ENCODE data around the gene CCDC68.

Gene CCDC68

DNA sequence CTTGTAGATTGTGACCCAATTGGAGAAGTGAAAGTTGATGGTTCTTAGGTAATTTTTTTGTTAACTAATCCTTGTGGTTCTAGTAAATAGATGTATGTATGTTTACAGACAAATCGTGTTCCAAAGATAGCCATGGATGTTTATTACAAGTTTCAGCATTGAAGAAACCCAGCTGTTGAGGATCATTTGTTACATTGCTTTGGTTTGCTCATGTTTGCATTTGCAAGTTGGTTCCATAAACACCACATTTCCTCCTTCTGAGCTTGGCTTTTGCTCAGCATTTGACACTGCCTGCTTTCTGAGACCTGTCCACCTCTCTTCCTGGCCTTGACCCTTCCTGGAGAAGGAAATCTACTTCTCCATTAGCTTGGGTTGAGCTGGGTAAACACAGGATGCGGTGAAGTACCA lies 1.8 kb upstream of the CCDC68 start:
- no peak for DNase-seq (ENCODE audit: low read depth)

DNA sequence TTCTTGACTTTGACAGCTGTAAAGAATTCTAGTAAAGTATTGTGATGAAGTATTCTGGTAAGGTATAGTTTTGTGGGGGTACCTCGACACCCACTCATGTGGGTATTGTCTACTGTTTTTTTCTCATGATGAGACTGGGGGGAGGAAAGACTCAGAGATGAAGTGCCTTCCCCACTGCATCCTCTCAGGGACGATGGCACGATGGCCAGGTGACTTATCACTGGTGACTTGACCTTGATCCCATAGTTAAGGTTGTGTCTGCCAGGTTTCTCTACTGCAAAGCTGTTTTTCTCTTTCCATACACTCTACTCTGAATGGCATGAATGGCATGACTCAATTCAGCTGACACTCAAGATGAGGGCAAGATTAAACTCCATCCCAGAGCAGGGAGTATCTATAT lies 936 bp upstream of the CCDC68 start:
- no peak for DNase-seq (ENCODE audit: low read depth)

DNA sequence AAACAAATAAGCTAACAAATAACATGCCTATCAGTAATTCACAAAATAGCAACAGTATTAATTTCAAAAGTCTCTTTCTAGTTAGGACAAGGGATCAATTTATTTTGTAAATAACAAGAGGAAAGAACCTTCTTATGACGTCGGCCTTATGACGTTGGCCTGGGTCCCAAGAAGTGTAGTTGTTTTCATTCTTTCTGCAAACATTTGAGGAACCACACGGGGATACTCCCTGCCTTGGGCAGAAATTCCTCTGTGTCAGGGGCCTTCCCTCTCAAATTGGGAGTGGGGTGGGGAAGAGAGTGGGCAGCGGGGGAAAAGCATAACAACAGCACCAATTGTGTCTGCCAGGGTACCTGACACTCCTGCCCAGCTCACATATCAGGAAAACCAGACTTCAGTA lies 1.3 kb downstream of the CCDC68 start:
- no peak for DNase-seq (ENCODE audit: low read depth)

DNA sequence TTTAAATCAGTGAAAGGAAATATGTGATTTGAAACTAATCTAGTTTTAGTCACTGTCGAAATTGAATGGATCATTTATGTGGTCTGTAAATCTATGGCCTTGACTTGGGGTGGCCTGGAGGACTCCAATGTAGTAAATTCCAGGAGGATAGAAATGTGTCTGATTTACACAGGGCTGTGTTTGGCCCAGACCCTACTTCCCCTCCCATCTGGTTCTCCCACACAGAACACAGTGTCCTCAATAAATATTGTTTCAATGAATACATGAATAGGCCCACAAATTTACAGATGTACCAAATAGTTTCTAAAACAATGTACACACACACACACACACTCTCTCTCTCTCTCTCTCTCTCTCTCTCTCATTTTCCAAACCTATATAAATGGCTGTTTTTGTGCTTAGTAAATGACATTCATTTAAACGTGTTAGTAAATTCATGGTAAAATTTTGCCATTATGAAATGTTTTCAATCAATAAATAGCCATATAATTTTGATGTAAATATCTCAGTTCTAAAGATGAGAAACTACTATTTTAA lies 1.9 kb downstream of the CCDC68 start:
- DNase-seq (ENCODE audit: low read depth) = no peak

DNA sequence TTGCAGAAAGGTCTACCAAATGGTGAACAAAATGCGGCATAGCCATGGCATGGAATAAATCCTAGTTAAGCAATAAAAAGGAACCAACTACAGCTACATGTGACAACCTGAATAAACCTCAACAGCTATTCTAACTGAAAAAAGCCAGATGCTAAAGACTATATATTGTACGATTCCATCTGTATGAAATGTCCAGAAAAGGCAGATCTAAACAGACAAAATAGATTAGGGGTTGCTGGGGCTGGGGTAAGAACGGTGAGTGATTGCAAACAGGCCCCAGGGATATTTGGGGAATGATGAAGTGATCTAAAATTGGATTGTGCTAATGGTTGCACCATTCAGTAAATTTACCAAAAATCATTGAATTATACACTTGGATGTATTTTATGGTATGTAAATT lies 2.8 kb downstream of the CCDC68 start:
- DNase-seq (ENCODE audit: low read depth) = no peak

DNA sequence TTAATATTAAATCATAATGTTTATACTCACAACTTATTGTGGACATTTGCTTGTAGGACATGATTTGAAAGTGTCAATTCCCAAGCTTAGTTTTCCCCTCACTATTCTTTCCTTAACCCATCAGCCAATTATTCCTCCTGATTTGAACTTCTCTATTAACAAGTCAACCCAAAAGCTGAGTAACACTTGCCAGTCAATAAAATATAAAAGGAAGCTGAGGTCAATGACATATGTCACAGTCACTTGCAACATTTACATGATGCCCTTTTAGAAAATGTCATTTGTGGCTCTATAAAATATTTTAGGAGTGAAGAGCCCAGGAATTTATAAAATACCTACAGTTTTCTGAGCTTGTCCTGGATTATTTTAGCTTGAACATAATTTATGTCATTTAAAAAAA lies 7.2 kb downstream of the CCDC68 start:
- DNase-seq (ENCODE audit: low read depth) = no peak

DNA sequence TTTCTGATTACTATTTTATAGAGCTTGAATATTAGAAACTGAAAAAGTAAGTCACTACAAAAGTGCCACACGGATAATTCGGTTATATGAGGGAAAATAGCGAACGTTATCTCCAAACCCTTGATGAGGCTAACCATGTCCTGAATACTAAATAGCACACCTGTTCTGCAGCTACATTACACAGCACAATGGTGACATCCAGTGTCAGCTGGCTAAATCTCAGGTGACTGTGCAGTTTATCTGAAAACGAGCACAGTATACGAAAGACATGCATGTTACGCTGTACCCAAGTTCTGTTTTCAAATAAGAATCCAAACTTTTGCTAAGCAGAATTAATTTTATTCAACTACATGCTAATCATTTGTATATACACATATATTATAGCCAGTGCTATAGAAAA lies 9.0 kb downstream of the CCDC68 start:
- no peak for DNase-seq (ENCODE audit: low read depth)

DNA sequence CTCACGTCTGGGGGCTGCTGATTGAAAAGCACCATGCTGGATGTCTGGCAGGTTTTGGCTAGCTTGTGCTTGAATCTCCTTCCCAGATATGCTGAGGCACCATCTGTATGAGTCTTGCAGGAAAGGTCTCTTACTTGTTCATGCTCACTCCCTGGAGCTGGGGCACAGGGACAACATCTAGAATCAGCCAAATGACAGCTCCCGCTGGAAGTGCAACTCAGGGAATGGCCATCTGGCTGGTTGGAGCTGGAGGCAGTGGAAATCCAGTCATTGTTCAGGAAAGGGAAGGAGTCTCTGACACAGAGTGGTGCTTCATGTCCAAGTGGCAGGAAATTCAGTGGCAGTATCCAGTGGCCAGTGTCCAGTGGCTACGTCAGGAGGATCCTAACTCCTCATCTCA lies 9.7 kb downstream of the CCDC68 start:
- DNase-seq (ENCODE audit: low read depth) = no peak

DNA sequence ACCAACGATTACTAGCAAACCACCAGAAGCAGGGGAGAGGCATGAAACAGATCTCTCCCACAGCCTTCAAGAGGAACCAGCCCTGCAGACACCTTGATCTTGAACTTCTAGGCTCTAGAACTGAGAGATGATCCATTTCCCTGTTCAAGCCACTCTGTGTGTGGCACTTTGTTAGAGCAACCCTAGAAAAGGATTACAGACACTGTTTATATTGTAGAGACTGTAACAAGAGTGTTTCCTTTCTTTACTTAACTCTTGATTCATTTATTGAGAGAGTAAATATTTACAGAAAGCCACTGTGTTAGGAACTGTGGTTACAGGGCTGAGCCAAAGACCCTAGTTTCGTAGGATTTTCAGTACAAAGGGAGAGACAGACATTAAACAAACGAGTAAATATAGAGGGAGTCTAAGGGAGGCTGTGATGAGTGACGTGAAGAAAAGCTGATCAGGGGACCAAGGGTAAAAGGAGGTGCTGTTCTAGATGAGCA lies 10.9 kb downstream of the CCDC68 start:
- no peak for DNase-seq (ENCODE audit: low read depth)

DNA sequence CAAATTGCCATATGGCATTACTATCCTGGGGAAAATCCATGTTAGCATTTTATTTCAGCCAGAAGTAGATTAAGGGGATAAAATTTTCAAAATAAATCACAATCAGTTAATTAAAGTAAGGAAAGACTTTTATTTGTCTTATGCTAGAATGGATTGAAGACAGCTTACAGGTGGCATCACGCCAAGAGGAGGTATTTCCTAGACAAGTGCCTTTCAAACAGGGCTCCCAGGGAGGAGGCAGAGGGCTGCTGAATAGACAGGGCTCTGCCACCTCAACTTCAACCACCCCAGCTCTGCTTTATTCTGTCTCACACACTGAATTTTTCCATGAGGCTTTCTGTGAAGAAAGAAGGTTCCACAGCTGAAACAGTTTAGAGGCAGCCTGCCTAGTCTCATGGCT lies 12.2 kb downstream of the CCDC68 start:
- no peak for DNase-seq (ENCODE audit: low read depth)

DNA sequence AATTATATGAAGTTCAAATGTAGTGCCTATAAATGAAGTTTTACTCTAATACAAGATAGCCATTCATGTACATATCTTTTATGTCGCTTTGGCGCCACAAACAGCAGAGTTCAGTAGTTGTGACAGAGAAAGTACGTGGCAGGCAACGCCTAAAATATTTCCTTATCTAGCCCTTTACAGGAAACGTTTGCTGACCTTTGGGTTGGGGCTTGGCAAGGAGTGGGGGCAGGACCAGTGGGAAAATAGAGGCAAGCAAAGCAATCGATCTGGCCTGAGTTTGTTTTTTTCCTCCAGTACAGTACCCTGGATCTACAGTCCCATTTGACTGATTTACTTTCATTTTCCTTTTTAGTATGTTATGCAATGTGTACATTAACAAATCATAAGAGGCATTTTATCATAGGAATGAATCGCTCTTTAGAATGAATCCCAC lies 13.1 kb downstream of the CCDC68 start:
- no peak for DNase-seq (ENCODE audit: low read depth)

DNA sequence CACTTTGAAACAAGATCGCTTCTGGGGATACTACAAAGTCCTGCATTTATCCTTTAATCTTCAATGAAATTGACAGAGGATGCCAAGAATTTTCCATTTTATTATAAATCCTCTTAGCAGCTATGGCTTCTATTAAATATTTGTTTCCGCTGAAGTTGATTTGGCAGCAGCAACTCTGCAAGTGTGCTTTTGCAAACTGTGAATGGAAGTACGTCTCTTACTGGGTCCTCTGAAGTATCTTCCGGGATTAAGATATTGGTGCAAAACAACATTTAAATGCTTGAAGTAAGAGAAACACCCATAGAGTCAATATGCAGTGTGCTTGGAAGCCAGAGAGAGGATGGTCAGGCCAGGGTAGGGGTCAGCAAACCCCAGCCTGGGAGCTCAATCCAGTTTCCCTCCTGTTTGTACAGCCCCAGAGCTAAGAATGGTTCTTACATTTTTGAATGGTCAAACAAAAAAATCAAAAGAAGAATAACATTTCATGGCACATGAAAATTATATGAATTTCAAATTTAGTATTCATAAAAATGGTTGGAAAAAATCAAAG lies 13.6 kb downstream of the CCDC68 start:
- no peak for DNase-seq (ENCODE audit: low read depth)

DNA sequence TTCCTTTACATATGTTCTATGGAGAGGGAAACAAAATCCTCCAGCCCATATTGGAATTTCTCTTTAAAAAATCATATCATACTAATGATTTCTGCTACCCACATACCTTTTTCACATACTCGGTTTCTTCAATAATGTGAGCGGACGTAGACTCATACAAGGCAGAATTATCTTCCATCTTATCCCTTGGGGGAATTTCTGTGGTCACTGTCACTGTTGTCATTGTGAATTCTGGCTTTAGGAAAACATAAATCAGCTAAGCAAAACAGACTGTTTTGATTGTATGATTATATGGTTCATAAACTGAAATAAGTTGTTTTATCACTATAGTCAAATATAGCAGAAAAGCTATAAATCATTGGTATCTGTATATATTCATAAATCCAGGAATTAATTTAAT lies 16.7 kb downstream of the CCDC68 start:
- no peak for DNase-seq (ENCODE audit: low read depth)

DNA sequence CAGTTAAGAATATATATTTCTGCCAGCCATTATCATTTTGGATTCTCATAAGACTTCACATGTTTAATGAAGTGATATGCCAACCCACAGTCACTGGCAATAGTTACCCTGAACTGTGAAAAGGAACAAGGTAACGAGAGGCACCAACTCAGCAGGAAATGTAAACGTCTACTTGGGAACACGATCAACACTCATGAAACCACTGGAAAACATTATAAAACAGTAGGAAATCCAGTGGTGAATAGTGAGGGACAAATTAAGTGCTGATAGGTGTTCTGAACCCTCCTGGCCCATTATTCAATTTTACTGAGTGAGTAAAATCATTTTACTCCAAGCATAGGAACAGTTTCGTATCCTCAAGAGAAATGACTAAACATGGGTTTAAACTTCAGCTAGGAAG lies 17.1 kb downstream of the CCDC68 start:
- no peak for DNase-seq (ENCODE audit: low read depth)

DNA sequence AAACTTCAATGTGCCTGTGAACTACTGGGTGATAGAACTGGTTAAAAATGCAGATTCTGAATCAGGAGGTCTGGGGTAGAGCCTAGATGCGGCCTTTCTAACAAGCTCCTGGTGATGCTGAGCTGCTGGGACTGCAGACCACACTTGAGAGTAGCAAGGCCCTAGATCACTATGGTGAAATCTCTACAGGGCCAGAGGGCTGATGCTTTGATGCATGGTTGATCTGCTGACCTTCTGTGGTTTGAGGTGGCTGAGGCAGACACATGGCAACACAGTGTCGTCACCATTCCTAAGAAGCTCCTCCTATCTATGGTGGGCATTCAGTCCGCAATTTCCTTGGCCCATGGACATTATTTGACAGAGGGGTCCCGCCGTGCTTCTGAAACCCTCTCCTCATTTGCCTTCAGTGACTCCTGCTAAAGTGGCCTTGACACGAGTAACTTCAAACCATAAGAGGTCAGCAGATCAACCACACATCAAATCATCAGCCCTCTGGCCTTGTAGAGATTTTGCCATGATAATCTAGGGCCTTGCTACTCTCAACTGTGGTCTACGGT lies 19.8 kb downstream of the CCDC68 start:
- DNase-seq (ENCODE audit: low read depth) = no peak

DNA sequence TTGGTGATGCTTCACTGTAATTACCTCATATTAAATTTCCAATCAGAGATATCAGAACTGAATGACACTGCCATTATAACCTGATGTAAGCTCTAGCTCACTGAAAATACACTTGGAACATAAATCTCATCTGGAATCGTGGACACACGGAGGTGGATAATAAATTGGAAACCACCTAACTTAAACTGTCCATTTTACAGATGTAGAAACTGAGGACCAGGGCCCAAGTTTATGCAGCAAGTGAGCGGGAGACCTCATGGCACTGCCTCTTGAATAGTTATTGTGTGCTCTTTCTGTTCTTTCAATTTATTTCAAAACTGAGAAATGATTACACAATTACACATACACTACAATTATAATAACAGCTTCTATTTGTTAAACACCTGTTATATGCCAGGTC lies 20.8 kb downstream of the CCDC68 start:
- no peak for DNase-seq (ENCODE audit: low read depth)

DNA sequence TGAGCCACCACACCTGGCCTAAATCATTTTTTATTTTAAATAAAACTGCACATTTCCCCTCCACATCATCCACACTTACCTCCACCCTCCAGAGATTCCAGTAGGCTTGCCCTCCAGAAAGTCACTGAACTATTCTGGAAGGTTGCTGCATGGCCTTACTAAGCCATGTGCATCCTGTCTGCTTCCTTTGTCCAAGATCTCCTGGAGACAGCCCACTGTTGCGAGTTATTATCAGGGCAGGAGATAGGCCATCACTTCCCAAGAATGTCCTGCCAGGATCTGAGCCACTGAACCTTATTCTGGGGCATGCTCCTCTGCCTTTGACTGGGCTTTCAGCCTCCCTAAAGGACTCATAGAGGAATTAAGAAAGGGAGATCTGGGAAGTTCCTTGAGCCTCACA lies 26.8 kb downstream of the CCDC68 start:
- no peak for DNase-seq (ENCODE audit: low read depth)

DNA sequence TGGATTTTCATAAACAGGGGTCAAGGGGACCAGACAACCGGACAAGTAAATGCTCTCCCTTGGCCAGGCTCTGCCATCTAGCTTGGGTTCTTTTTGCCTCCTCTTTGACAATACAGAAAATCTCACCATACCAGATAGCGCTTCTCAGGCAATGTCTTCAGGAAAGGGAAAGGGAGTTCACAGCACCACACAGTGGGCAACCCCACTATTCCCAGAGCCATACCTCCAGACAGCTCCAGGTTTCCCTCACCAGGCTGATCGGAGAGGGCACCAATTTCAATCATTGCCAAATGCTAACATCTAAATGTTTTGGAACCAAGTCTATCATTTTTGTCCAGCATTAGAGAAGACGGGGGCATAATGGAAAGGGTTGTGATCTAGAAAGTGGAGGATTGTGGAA lies 28.1 kb downstream of the CCDC68 start:
- no peak for DNase-seq (ENCODE audit: low read depth)

DNA sequence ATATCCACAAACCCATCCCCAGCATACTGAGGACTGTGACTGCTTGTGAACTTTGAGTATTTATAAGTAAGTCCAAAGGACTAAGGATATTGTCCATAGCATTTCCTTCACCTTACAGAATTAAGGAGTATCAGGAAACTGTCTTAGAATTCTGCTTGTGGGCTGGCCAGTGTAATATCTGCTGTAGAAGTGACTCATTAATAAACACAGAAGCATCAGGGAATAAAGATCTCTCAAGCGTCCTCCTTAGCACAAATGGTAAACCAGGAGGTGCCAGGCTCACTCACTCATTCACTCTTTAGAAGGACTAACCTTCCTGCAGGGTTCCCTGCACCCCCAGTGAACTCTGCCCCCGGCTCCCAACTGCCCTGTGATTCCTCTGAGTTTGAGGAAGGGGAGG lies 31.0 kb downstream of the CCDC68 start:
- DNase-seq (ENCODE audit: low read depth) = no peak

DNA sequence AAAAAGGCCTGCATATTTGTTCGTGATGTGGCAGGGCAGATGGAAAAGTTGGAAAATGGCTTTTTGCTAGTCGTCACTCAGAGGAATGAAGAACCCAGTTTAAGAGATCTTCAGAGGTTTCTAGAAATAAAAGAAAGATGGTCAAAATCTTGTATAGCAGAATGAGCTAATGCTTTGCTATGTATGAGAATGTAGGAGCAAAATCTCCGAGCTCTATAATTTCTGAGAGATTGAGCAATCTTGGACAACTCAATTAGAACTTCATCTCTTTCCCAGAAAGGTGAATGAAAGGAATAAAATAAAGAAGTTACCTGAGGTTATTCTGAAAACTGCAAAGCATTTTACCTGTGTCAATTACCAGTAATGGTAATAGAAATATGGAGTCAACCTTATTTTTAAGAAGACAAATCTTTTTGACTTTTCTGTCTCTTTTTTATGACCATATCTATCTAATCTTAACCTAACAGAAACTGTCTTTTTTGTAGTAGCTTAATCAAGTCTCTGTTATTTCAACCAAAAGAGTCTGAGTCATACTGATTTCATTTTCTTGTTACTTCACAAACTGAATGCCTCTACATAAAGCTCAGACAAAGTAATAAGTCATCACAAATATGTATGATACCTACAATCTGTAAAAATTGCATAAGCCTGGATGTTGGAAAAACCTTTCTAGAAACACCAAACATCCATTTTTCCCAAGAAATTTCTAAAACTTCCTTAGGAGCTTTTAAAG lies 32.5 kb downstream of the CCDC68 start:
- no peak for DNase-seq (ENCODE audit: low read depth)

DNA sequence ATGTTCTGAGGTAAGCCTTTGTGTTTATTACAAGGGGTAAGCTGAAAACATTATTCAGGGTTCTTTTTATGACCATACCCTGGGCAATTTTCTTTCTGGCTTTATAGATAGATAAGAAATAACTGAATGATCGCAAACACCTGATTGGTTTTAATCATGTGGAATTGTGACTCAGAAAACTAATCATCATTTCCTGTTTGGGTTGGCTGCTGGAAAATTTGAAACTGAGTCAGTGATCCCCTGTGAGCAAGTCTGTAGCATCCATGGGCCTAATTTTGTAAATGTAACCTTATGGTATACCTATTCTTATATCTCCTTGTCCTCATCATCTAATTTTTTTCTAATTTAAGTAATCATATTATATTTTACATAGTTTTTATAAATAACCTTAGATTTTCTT lies 34.3 kb downstream of the CCDC68 start:
- DNase-seq (ENCODE audit: low read depth) = no peak

DNA sequence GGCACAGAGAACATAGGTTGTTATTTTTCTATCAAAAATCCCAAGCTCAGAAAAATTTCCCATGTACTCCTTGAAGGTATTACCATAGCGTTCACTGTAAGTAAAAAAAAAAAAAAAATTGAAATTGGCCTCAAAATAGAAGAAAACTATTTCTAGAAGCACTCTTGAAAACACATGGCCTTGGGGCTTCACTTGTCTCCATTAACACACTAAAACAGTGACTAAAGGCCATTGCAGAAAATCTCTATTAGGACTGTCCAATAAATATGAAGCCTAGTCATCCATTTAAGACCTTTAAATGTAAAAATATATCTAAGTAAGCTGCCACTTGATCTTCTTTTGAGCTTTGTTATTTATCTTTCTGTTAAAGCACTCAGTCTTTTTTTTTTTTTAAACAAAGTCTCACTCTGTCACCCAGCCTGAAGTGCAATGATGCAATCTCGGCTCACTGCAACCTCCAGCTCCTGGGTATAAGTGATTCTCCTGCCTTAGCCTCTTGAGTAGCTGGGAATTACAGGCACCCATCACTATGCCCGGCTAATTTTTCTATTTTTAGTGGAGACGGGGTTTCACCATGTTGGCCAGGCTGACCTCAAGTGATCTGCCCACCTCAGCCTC lies 35.8 kb downstream of the CCDC68 start:
- DNase-seq (ENCODE audit: low read depth) = no peak

DNA sequence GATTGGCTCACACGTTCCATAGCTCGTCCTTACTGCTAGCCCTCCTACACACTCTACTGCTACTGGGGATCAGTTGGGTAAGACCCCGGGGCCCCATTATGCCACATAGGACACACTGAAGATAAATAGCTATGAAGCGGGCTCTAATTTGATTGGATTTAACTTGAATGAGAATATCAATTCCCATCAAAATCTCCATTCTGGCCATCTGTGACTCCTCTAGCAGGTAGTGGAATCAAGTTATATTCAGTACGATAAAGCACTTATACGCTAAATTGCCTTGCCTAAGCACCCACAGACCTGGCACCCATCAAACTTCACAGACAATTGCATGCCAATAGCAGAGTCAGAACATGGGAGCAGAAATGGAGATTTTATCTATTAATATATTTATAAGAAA lies 39.8 kb downstream of the CCDC68 start:
- DNase-seq (ENCODE audit: low read depth) = no peak

Data from non-pigmented ciliary epithelial cell (primary cell).